ENCODE results near the gene BCR.

GRCh38 chr22:23210428-23211170 is 30.3 kb downstream of the BCR start:
- TF ChIP-seq CTCF (IDR thresholded peaks at IDR 0.05) (no peak), EP300 (IDR thresholded peaks at IDR 0.05) (no peak), POLR2A (IDR thresholded peaks at IDR 0.05) (no peak)
